Measurements from ENCODE around the gene APBB1IP.

DNA sequence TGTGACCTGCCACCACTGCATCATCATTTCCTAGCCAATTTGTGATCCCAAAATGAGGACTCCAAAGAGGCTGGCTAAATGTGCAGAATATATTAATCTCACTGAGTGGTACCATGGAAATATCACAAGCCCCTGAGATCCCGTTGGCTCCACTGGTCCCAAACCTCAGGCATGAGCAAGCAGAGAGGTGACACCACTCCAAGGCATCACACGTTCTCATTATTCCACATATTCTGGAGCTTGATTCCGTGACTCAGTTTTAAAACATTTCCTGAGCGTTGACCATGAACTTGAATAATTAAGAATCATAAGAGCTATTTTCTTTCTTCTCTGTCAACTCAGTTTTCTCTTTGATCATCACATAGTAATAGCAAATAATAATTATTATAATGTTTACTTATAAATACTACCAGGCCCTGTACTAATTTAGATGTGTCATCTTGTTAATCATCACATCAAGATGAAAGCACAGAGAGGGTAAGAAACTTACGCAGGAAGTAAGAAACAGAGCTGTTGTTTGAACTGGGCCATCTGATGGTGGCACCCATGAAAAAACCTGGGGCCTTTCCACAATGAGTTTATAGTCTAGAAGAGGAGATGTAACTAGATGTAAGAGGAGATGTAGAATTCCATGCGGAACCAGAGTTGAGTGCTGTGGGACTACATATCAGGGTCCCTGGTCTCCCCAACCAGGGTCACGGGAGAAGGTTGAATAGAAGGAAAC, 3.5 kb downstream of the APBB1IP start:
- TF ChIP-seq, protein P1, sequence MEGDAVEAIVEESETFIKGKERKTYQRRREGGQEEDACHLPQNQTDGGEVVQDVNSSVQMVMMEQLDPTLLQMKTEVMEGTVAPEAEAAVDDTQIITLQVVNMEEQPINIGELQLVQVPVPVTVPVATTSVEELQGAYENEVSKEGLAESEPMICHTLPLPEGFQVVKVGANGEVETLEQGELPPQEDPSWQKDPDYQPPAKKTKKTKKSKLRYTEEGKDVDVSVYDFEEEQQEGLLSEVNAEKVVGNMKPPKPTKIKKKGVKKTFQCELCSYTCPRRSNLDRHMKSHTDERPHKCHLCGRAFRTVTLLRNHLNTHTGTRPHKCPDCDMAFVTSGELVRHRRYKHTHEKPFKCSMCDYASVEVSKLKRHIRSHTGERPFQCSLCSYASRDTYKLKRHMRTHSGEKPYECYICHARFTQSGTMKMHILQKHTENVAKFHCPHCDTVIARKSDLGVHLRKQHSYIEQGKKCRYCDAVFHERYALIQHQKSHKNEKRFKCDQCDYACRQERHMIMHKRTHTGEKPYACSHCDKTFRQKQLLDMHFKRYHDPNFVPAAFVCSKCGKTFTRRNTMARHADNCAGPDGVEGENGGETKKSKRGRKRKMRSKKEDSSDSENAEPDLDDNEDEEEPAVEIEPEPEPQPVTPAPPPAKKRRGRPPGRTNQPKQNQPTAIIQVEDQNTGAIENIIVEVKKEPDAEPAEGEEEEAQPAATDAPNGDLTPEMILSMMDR (IDR thresholded peaks at IDR 0.05): no peak
- TF ChIP-seq POLR2A (IDR thresholded peaks at IDR 0.05) (no peak), POLR2AphosphoS5 (IDR thresholded peaks at IDR 0.05) (no peak)
